CD8-positive, alpha-beta memory T cell (primary cell): Measurements from ENCODE around the gene MYLK2. TPM values are rescaled to one million over a fixed set of nuclear protein-coding genes. Genes with fewer than 3 reads are reported as not detected.

ENCODE experiments used
- CTCF ChIA-PET: fragments of 350-600 bp; sonication (Branson Sonifier 250); formaldehyde crosslinking; loops from one replicate; lab custom pipeline; 2021; ENCODE audit warnings: antibody characterized with exemption; lab: Charles Lee
- POLR2A ChIA-PET: fragments of 350-600 bp; sonication (Branson Sonifier 250); formaldehyde crosslinking; loops from one replicate; lab custom pipeline; 2021; ENCODE audit warnings: antibody characterized with exemption; lab: Charles Lee
- DNase-seq, 5 donors: peaks; one replicate each; pipeline versions ENCODE4 v3.0.0 to v3.0.0-alpha.2; 2020 to 2022; ENCODE audit warnings: mixed read lengths in 1 of 5
- H3K27ac ChIP-seq: one replicate; pipeline ENCODE4 v1.7.0; 2013; ENCODE audit warnings: low read depth, mild to moderate bottlenecking, low read length, moderate library complexity
- H3K27me3 ChIP-seq: 2 replicates; pipeline ENCODE4 v1.7.0; 2013; ENCODE audit warnings: low read length, mild to moderate bottlenecking; ENCODE audit not compliant: insufficient read depth, poor library complexity, severe bottlenecking
- H3K36me3 ChIP-seq: 2 replicates; pipeline ENCODE4 v1.7.0; 2013; ENCODE audit warnings: mild to moderate bottlenecking, low read length, moderate library complexity; ENCODE audit not compliant: insufficient read depth
- H3K4me1 ChIP-seq: 2 replicates; pipeline ENCODE4 v1.7.0; 2013; ENCODE audit warnings: mild to moderate bottlenecking, low read length, moderate library complexity; ENCODE audit not compliant: insufficient read depth
- H3K4me3 ChIP-seq: 2 replicates; pipeline ENCODE4 v1.7.0; 2013; ENCODE audit warnings: mild to moderate bottlenecking, low read length
- H3K9me3 ChIP-seq: 2 replicates; pipeline ENCODE4 v1.7.0; 2013; ENCODE audit warnings: mild to moderate bottlenecking, low read length
- H3K27ac Mint-ChIP-seq, 8 donors: one replicate each; pipeline ENCODE4 v1.8.0; 2020 to 2021; ENCODE audit warnings: mixed read lengths in 8 of 8, mild to moderate bottlenecking in 6 of 8, inconsistent platforms in 3 of 8, moderate library complexity in 3 of 8
- H3K27me3 Mint-ChIP-seq, 2 donors: one replicate each; pipeline ENCODE4 v1.8.0; 2020 to 2021; ENCODE audit warnings: mixed read lengths in 2 of 2, mild to moderate bottlenecking in 1 of 2, moderate library complexity in 1 of 2
- H3K36me3 Mint-ChIP-seq, 3 donors: one replicate each; pipeline ENCODE4 v1.8.0; 2020 to 2021; ENCODE audit warnings: mixed read lengths in 3 of 3, inconsistent platforms in 1 of 3, mild to moderate bottlenecking in 1 of 3
- H3K4me1 Mint-ChIP-seq, 3 donors: one replicate each; pipeline ENCODE4 v1.8.0; 2020 to 2021; ENCODE audit warnings: mixed read lengths in 3 of 3, inconsistent platforms in 1 of 3, mild to moderate bottlenecking in 1 of 3
- H3K4me3 Mint-ChIP-seq, 7 donors: one replicate each; pipeline ENCODE4 v1.8.0; 2020 to 2021; ENCODE audit warnings: mixed read lengths in 7 of 7, mild to moderate bottlenecking in 6 of 7, moderate library complexity in 4 of 7, inconsistent platforms in 2 of 7
- H3K9me3 Mint-ChIP-seq, 5 donors: one replicate each; pipeline ENCODE4 v1.8.0; 2020 to 2022; ENCODE audit warnings: mixed read lengths in 5 of 5, mild to moderate bottlenecking in 3 of 5, moderate library complexity in 2 of 5, inconsistent platforms in 1 of 5
- polyA plus RNA-seq: library from polyadenylated mRNA; unstranded; fragments of 300-500 nt; fragmentation: Illumina TruSeq; gene quantifications from one replicate; pipeline ENCODE4 v1.2.3, GENCODE V29; 2021
- total RNA-seq, 2 experiments: library from RNA; stranded (reverse); gene quantifications; one replicate each; pipeline ENCODE4 v1.2.3, GENCODE V29; 2021

The MYLK2 gene
- total and polyA plus RNA-seq, 3 experiments from 2014 or later, result 0.13 to 0.24 TPM; not detected in 1

DNA sequence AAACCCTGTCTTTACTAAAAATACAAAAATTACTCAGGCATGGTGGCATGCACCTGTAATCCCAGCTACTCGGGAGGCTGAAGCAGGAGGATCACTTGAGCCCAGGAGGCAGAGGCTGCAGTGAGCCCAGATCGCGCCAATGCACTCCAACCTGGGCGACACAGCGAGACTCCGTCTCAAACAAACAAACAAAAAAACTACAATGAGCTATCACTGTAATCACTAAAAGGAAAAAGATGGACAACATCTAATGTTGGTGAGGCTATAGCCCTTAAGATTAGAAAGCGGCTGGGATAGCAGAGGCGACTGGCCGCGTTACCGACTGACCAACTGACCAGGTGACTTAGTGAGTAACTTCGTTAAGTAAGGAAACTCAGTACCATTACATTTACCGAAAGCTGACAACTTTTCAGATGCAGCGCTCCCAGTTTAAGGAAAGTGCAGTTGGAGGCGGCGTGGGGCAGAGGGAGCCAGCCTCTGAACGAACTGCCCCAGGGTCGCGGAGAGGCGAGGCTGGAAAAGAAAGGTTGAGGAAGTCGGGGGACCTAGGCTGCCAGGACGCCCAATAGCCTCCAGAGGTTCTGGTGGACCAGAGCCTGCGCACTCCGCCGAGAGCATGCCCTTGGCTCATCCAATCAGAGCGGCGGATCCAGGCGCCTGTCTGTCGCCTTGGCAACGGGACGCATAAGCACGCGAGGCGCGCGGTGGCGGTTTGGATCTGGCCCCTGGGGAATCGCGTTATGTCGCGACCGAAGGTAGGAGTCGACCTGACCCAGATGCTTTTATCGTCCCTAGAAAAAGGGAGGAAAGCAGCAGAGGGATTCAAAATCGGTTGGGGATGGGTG, 60.2 kb downstream of the MYLK2 start:
- no peak overlapping the region for H3K27ac ChIP-seq
- ChIA-PET CTCF (interaction anchor here (1.0 to 2.2 kb wide), 4 partner anchors 10 to 72 kb away, joined by 3 to 6 read pairs (median 4); partner anchors contain the start of gene PDRG1), POLR2A (interaction anchor here (0.7 to 1.2 kb wide), 2 partner anchors 42 to 73 kb away, joined by 5 read pairs; partner anchors contain the start of gene PDRG1)
- Mint-ChIP-seq H3K4me1 (peaks cover 10 to 14% (median 14%) of the 10 kb centered on the region in 3 donors), H3K27me3 (peaks cover 7 to 11% of the 10 kb centered on the region in 2 donors), H3K36me3 (peaks cover 0 to 4% (median 0%) of the 10 kb centered on the region in 3 donors), H3K9me3 (no peaks in the 10 kb centered on the region), H3K27ac (peak overlapping the region; percentile 68 to 93 (median 84)), H3K4me3 (peak overlapping the region; percentile 84 to 97 (median 93))
- H3K4me1 ChIP-seq, result peaks cover 4% of the 10 kb centered on the region
- no peaks in the 10 kb centered on the region for H3K36me3 ChIP-seq
- no peaks in the 10 kb centered on the region for H3K27me3 ChIP-seq
- DNase-seq, result peak; percentile 59 to 89 (median 72)
- no peaks in the 10 kb centered on the region for H3K9me3 ChIP-seq
- H3K4me3 ChIP-seq, result peak overlapping the region; percentile 76

DNA sequence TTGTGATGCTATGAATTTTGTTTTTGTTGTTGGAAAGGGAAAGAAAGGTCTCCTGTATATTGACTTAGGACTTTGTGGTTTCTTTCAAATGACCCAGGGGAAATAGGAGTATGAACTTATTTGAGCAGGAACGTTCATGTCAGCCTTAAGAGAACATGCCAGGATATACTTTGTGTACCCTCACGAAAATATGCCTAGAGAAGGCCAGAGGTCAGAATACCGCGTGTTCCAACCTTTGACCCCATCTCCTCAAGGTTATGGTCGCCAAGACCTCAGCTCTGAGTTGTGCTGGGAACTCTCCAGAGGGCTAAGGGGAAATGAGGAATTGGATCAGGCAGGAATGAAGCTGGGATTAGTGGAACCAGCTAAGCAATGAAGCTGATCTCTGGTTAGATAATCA, 62.8 kb downstream of the MYLK2 start:
- Histone ChIP-seq H3K36me3 (no peaks in the 10 kb centered on the region), H3K27me3 (no peaks in the 10 kb centered on the region), H3K9me3 (no peaks in the 10 kb centered on the region), H3K27ac (no peak overlapping the region), H3K4me1 (peaks cover 4% of the 10 kb centered on the region), H3K4me3 (no peak overlapping the region)
- H3K9me3 Mint-ChIP-seq, result no peaks in the 10 kb centered on the region
- peaks cover 0 to 4% (median 0%) of the 10 kb centered on the region in 3 donors for H3K36me3 Mint-ChIP-seq
- H3K4me3 Mint-ChIP-seq, result no peak overlapping the region
- no peak overlapping the region for H3K27ac Mint-ChIP-seq
- no peak for DNase-seq
- H3K27me3 Mint-ChIP-seq, result peaks cover 10 to 24% of the 10 kb centered on the region in 2 donors
- ChIA-PET POLR2A (no interaction called here), CTCF (no interaction called here)
- peaks cover 10 to 14% (median 14%) of the 10 kb centered on the region in 3 donors for H3K4me1 Mint-ChIP-seq

DNA sequence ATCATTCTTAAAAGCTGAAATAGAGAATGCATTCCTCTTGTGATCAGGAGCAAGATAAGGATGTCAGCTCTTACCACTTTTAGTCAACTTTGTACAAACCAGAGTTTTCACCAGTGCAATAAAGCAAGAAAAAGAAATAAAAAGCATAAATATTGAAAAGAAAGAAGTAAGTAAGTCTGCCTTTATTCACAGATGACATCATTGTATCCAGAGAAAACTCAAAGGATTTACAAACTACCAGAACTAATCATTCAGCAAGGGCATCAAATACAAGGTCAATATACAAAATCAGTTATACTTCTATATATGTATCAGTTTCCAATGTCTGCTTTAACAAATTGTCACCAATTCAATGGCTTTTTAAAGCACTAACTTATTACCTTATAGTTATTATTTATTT, 64.7 kb downstream of the MYLK2 start:
- H3K27ac Mint-ChIP-seq, result no peak overlapping the region
- POLR2A ChIA-PET, result no interaction called here
- Histone ChIP-seq H3K27me3 (no peaks in the 10 kb centered on the region), H3K4me1 (peaks cover 4% of the 10 kb centered on the region), H3K27ac (no peak overlapping the region), H3K36me3 (no peaks in the 10 kb centered on the region), H3K4me3 (no peak overlapping the region), H3K9me3 (no peaks in the 10 kb centered on the region)
- DNase-seq, result no peak
- H3K4me3 Mint-ChIP-seq, result no peak overlapping the region
- H3K4me1 Mint-ChIP-seq, result peaks cover 10 to 14% (median 14%) of the 10 kb centered on the region in 3 donors
- no peaks in the 10 kb centered on the region for H3K9me3 Mint-ChIP-seq
- peaks cover 0 to 4% (median 0%) of the 10 kb centered on the region in 3 donors for H3K36me3 Mint-ChIP-seq
- CTCF ChIA-PET, result no interaction called here
- peaks cover 13 to 21% of the 10 kb centered on the region in 2 donors for H3K27me3 Mint-ChIP-seq

Other genes starting within 250 kb of the MYLK2 start
- gene ID1, start 214.1 kb upstream of the MYLK2 start, total RNA-seq, result under 1 TPM; 0.55 to 0.72 TPM
- 2.2 TPM for gene ID1, start 214.1 kb upstream of the MYLK2 start, polyA plus RNA-seq
- gene COX4I2, start 181.4 kb upstream of the MYLK2 start, total RNA-seq, result not detected
- gene COX4I2, start 181.4 kb upstream of the MYLK2 start, polyA plus RNA-seq, result not detected
- 100 to 1,000 TPM; 328 TPM for gene BCL2L1, start 96.5 kb upstream of the MYLK2 start, total RNA-seq
- gene BCL2L1, start 96.5 kb upstream of the MYLK2 start, polyA plus RNA-seq, result 32.1 TPM
- 10 to 100 TPM; 60.3 to 62.7 TPM for gene TPX2, start 80.1 kb upstream of the MYLK2 start, total RNA-seq
- 1.1 TPM for gene TPX2, start 80.1 kb upstream of the MYLK2 start, polyA plus RNA-seq
- not detected for gene FOXS1, start 26.2 kb downstream of the MYLK2 start, total RNA-seq
- not detected for gene FOXS1, start 26.2 kb downstream of the MYLK2 start, polyA plus RNA-seq
- not detected for gene DUSP15, start 51.2 kb downstream of the MYLK2 start, total RNA-seq
- gene DUSP15, start 51.2 kb downstream of the MYLK2 start, polyA plus RNA-seq, result not detected
- not detected for gene TTLL9, start 51.3 kb downstream of the MYLK2 start, total RNA-seq
- not detected for gene TTLL9, start 51.3 kb downstream of the MYLK2 start, polyA plus RNA-seq
- 10 to 100 TPM; 23.9 TPM for gene PDRG1, start 132.7 kb downstream of the MYLK2 start, total RNA-seq
- gene PDRG1, start 132.7 kb downstream of the MYLK2 start, polyA plus RNA-seq, result 22.4 TPM
- not detected for gene XKR7, start 148.8 kb downstream of the MYLK2 start, total RNA-seq
- gene XKR7, start 148.8 kb downstream of the MYLK2 start, polyA plus RNA-seq, result 0.02 TPM
- not detected for gene CCM2L, start 191.1 kb downstream of the MYLK2 start, total RNA-seq
- not detected for gene CCM2L, start 191.1 kb downstream of the MYLK2 start, polyA plus RNA-seq
- under 1 TPM; 0.28 to 0.53 TPM for gene HCK, start 232.9 kb downstream of the MYLK2 start, total RNA-seq
- not detected for gene HCK, start 232.9 kb downstream of the MYLK2 start, polyA plus RNA-seq